Measurements from ENCODE around the gene WDR86.

Gene WDR86

GRCh38 chr7:151395036-151395367 lies 14.8 kb downstream of the WDR86 start:
- no peak for FAIRE-seq
- no peak for DNase-seq (ENCODE audit: insufficient read length, low spot score)
- TF ChIP-seq POLR2A (IDR thresholded peaks at IDR 0.05; ENCODE audit: low read depth, low read length) (no peak), POLR2AphosphoS5 (IDR thresholded peaks at IDR 0.05; ENCODE audit: low read depth, low read length) (no peak), SPI1 (IDR thresholded peaks at IDR 0.05; ENCODE audit: low read depth, low read length) (no peak), TAF1 (IDR thresholded peaks at IDR 0.05; ENCODE audit: low read depth, low read length) (no peak), PAX5 (IDR thresholded peaks at IDR 0.05; ENCODE audit: insufficient read depth, low read length, severe bottlenecking) (no peak), POU2F2 (IDR thresholded peaks at IDR 0.05; ENCODE audit: low read depth, low read length) (no peak)

GRCh38 chr7:151394076-151395035 lies 15.5 kb downstream of the WDR86 start:
- TF ChIP-seq PAX5 (IDR thresholded peaks at IDR 0.05; ENCODE audit: insufficient read depth, low read length, severe bottlenecking) (no peak), POLR2AphosphoS5 (IDR thresholded peaks at IDR 0.05; ENCODE audit: low read depth, low read length) (no peak), POLR2A (IDR thresholded peaks at IDR 0.05; ENCODE audit: low read depth, low read length) (no peak), TAF1 (IDR thresholded peaks at IDR 0.05; ENCODE audit: low read depth, low read length) (no peak), POU2F2 (IDR thresholded peaks at IDR 0.05; ENCODE audit: low read depth, low read length) (no peak), SPI1 (IDR thresholded peaks at IDR 0.05; ENCODE audit: low read depth, low read length) (no peak)
- DNase-seq (ENCODE audit: insufficient read length, low spot score) (no peak), FAIRE-seq (no peak)

- TF ChIP-seq SPI1 (IDR thresholded peaks at IDR 0.05; ENCODE audit: low read depth, low read length) (no peak), POU2F2 (IDR thresholded peaks at IDR 0.05; ENCODE audit: low read depth, low read length) (no peak), POLR2AphosphoS5 (IDR thresholded peaks at IDR 0.05; ENCODE audit: low read depth, low read length) (no peak), POLR2A (IDR thresholded peaks at IDR 0.05; ENCODE audit: low read depth, low read length) (no peak), TAF1 (IDR thresholded peaks at IDR 0.05; ENCODE audit: low read depth, low read length) (no peak), PAX5 (IDR thresholded peaks at IDR 0.05; ENCODE audit: insufficient read depth, low read length, severe bottlenecking) (no peak)
- no peak for DNase-seq (ENCODE audit: insufficient read length, low spot score)
- FAIRE-seq = no peak
These were observed 16.5 kb downstream of the WDR86 start for GRCh38 chr7:151393031-151393977.

GRCh38 chr7:151392426-151392825 lies 17.4 kb downstream of the WDR86 start:
- FAIRE-seq (no peak), DNase-seq (ENCODE audit: insufficient read length, low spot score) (no peak)
- TF ChIP-seq POU2F2 (IDR thresholded peaks at IDR 0.05; ENCODE audit: low read depth, low read length) (no peak), POLR2AphosphoS5 (IDR thresholded peaks at IDR 0.05; ENCODE audit: low read depth, low read length) (no peak), PAX5 (IDR thresholded peaks at IDR 0.05; ENCODE audit: insufficient read depth, low read length, severe bottlenecking) (no peak), SPI1 (IDR thresholded peaks at IDR 0.05; ENCODE audit: low read depth, low read length) (no peak), POLR2A (IDR thresholded peaks at IDR 0.05; ENCODE audit: low read depth, low read length) (no peak), TAF1 (IDR thresholded peaks at IDR 0.05; ENCODE audit: low read depth, low read length) (no peak)

GRCh38 chr7:151392002-151392401 lies 17.8 kb downstream of the WDR86 start:
- FAIRE-seq = no peak
- TF ChIP-seq POU2F2 (IDR thresholded peaks at IDR 0.05; ENCODE audit: low read depth, low read length) = no peak
- no peak for TF ChIP-seq POLR2AphosphoS5 (IDR thresholded peaks at IDR 0.05; ENCODE audit: low read depth, low read length)
- TF ChIP-seq POLR2A (IDR thresholded peaks at IDR 0.05; ENCODE audit: low read depth, low read length) = no peak
- TF ChIP-seq TAF1 (IDR thresholded peaks at IDR 0.05; ENCODE audit: low read depth, low read length) = no peak
- no peak for TF ChIP-seq SPI1 (IDR thresholded peaks at IDR 0.05; ENCODE audit: low read depth, low read length)
- TF ChIP-seq PAX5 (IDR thresholded peaks at IDR 0.05; ENCODE audit: insufficient read depth, low read length, severe bottlenecking) = no peak
- no peak for DNase-seq (ENCODE audit: insufficient read length, low spot score)

- no peak for TF ChIP-seq POLR2AphosphoS5 (IDR thresholded peaks at IDR 0.05; ENCODE audit: low read depth, low read length)
- no peak for TF ChIP-seq PAX5 (IDR thresholded peaks at IDR 0.05; ENCODE audit: insufficient read depth, low read length, severe bottlenecking)
- TF ChIP-seq SPI1 (IDR thresholded peaks at IDR 0.05; ENCODE audit: low read depth, low read length) = no peak
- TF ChIP-seq POU2F2 (IDR thresholded peaks at IDR 0.05; ENCODE audit: low read depth, low read length) = no peak
- TF ChIP-seq TAF1 (IDR thresholded peaks at IDR 0.05; ENCODE audit: low read depth, low read length) = no peak
- no peak for TF ChIP-seq POLR2A (IDR thresholded peaks at IDR 0.05; ENCODE audit: low read depth, low read length)
- FAIRE-seq (no peak), DNase-seq (ENCODE audit: insufficient read length, low spot score) (no peak)
These were observed 18.5 kb downstream of the WDR86 start for GRCh38 chr7:151391358-151391730.

GRCh38 chr7:151390598-151391357 lies 19.1 kb downstream of the WDR86 start:
- DNase-seq (ENCODE audit: insufficient read length, low spot score) (no peak), FAIRE-seq (no peak)
- TF ChIP-seq POLR2AphosphoS5 (IDR thresholded peaks at IDR 0.05; ENCODE audit: low read depth, low read length) (no peak), POLR2A (IDR thresholded peaks at IDR 0.05; ENCODE audit: low read depth, low read length) (no peak), POU2F2 (IDR thresholded peaks at IDR 0.05; ENCODE audit: low read depth, low read length) (no peak), TAF1 (IDR thresholded peaks at IDR 0.05; ENCODE audit: low read depth, low read length) (no peak), PAX5 (IDR thresholded peaks at IDR 0.05; ENCODE audit: insufficient read depth, low read length, severe bottlenecking) (no peak), SPI1 (IDR thresholded peaks at IDR 0.05; ENCODE audit: low read depth, low read length) (no peak)

- FAIRE-seq = no peak
- TF ChIP-seq POLR2A (IDR thresholded peaks at IDR 0.05; ENCODE audit: low read depth, low read length) (no peak), TAF1 (IDR thresholded peaks at IDR 0.05; ENCODE audit: low read depth, low read length) (no peak), PAX5 (IDR thresholded peaks at IDR 0.05; ENCODE audit: insufficient read depth, low read length, severe bottlenecking) (no peak), POLR2AphosphoS5 (IDR thresholded peaks at IDR 0.05; ENCODE audit: low read depth, low read length) (no peak), SPI1 (IDR thresholded peaks at IDR 0.05; ENCODE audit: low read depth, low read length) (no peak), POU2F2 (IDR thresholded peaks at IDR 0.05; ENCODE audit: low read depth, low read length) (no peak)
- DNase-seq (ENCODE audit: insufficient read length, low spot score) = no peak
These were observed 19.9 kb downstream of the WDR86 start for GRCh38 chr7:151389768-151390597.
